Tibial nerve (tissue), 4 donors: ENCODE results near the gene CRYBG1. TPM values are rescaled to one million over a fixed set of nuclear protein-coding genes. Genes with fewer than 3 reads are reported as not detected.

ENCODE experiments used
- DNase-seq, 2 donors: peaks; one replicate each; pipeline ENCODE4 v3.0.0-alpha.2; 2019; ENCODE audit warnings: low spot score in 2 of 2
- H3K27ac ChIP-seq, 4 donors: fragments of 200-600 bp; sonication (generic) in 3 of 4; one replicate each; pipeline ENCODE4 v1.5.1; 2017 to 2019; ENCODE audit warnings: mild to moderate bottlenecking in 1 of 4
- H3K27me3 ChIP-seq, 2 donors: fragments of 200-600 bp; sonication (generic) in 1 of 2; one replicate each; pipeline versions ENCODE4 v1.5.1 to v1.6.0; 2017 to 2019
- H3K36me3 ChIP-seq, 3 donors: fragments of 200-600 bp; sonication (generic); one replicate each; pipeline ENCODE4 v1.5.1; 2018 to 2019
- H3K4me1 ChIP-seq, 4 donors: fragments of 200-600 bp; sonication (generic) in 3 of 4; one replicate each; pipeline ENCODE4 v1.5.1; 2017 to 2019
- H3K4me3 ChIP-seq, 4 donors: fragments of 200-600 bp; sonication (generic) in 3 of 4; one replicate each; pipeline ENCODE4 v1.5.1; 2017 to 2019; ENCODE audit warnings: mild to moderate bottlenecking in 1 of 4, moderate library complexity in 1 of 4
- H3K9me3 ChIP-seq, 4 donors: fragments of 200-600 bp; sonication (generic) in 3 of 4; one replicate each; pipeline ENCODE4 v1.5.1; 2017 to 2019
- CTCF ChIP-seq, 5 experiments: fragments of 200-600 bp in 3 of 5; fragments of 450-650 bp in 2 of 5; sonication (generic) in 3 of 5; IDR thresholded peaks; one replicate each; pipeline ENCODE4 v1.5.1; 2016 to 2019; ENCODE audit warnings: antibody characterized with exemption in 5 of 5, mild to moderate bottlenecking in 3 of 5, moderate library complexity in 2 of 5
- EP300 ChIP-seq, 2 donors: sonication (generic); formaldehyde crosslinking; IDR thresholded peaks; one replicate each; pipeline ENCODE4 v1.6.1; 2017; ENCODE audit warnings: antibody characterized with exemption in 2 of 2, mild to moderate bottlenecking in 1 of 2
- POLR2A ChIP-seq, 2 donors: fragments of 450-650 bp; IDR thresholded peaks; one replicate each; pipeline ENCODE4 v1.6.1; 2017; ENCODE audit warnings: antibody characterized with exemption in 2 of 2, mild to moderate bottlenecking in 2 of 2, moderate library complexity in 2 of 2
- WGBS, 2 donors: methylation state at CpG; one replicate each; pipeline ENCODE4 v1.1.5; 2018; 5-methylcytosine and 5-hydroxymethylcytosine counted together
- total RNA-seq, 4 donors: library from RNA; depleted of rRNA; stranded (reverse); fragments of >200 nt; gene quantifications; one replicate each; pipeline ENCODE4 v1.1.0, GENCODE V29; 2016

CRYBG1 gene
- total RNA-seq: 10 to 100 TPM in 1 of 4 donors, 1 to 10 TPM in 3; 5.9 to 15.3 (median 8.1) TPM

DNA sequence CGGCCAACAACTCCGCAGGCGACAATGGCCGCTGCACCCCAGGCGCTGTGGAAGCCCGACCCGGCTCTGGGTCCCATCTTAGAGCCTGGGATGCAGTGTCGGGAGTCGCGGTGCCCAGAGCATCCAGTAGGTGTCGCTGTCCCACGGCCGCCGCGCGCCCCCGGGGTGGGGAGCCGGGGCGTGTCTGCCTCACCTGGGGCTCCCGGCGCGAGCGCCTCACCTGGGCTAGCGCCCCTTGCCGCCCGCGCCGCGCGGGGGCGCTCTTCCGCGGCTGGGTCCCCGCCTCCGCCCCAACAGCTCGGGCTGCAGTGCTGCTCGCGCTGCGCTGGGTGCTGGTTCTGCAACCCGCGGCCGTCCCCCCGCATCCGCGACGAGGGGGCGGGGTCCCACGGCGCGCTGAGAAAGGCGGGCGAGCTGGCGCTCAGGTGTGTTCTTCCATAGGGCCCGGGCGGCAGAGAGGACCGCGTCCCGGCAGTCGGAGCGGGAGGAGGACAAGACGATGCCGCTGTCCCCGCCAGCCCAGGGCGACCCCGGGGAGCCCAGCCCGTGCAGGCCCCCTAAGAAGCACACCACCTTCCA is at the start of gene CRYBG1:
Gene CRYBG1 (plus strand): TSS at position 308 of the 579 bp plus-strand sequence. CDS start 192 bp downstream, at position 500.
- Histone ChIP-seq H3K4me3 (peak within 1 kb of the TSS; percentile 15 to 52 (median 36)), H3K9me3 (no peaks in the 10 kb centered on the region), H3K36me3 (no peaks in the 10 kb centered on the region), H3K27me3 (peaks cover 0 to 56% of the 10 kb centered on the region in 2 donors), H3K27ac (no peak within 1 kb of the TSS), H3K4me1 (peaks cover 0 to 16% (median 4%) of the 10 kb centered on the region in 4 donors)
- no peak for TF ChIP-seq POLR2A (IDR thresholded peaks at IDR 0.05)
- no peak for TF ChIP-seq EP300 (IDR thresholded peaks at IDR 0.05)
- peak; percentile 58 to 81 (median 76) for TF ChIP-seq CTCF (IDR thresholded peaks at IDR 0.05)
- DNase-seq: peak in 1 of 2 donors; percentile 13
- WGBS, 2 donors: 0 to 3% methylated on average over 8 to 35 of the region's 66 CpGs

GRCh38 chr6:106315765-106316374 is 44.6 kb upstream of the CRYBG1 start:
- no peak overlapping the region for H3K27ac ChIP-seq
- H3K9me3 ChIP-seq: no peaks in the 10 kb centered on the region
- H3K4me3 ChIP-seq: no peak overlapping the region
- TF ChIP-seq POLR2A (IDR thresholded peaks at IDR 0.05) (no peak), EP300 (IDR thresholded peaks at IDR 0.05) (no peak), CTCF (IDR thresholded peaks at IDR 0.05) (no peak)
- H3K36me3 ChIP-seq: peaks cover 0 to 37% (median 5%) of the 10 kb centered on the region in 3 donors
- no peak for DNase-seq
- no peaks in the 10 kb centered on the region for H3K27me3 ChIP-seq
- 63 to 65% methylated on average over 6 of the region's 6 CpGs for WGBS, 2 donors
- H3K4me1 ChIP-seq: peaks cover 0 to 8% (median 0%) of the 10 kb centered on the region in 4 donors

DNA sequence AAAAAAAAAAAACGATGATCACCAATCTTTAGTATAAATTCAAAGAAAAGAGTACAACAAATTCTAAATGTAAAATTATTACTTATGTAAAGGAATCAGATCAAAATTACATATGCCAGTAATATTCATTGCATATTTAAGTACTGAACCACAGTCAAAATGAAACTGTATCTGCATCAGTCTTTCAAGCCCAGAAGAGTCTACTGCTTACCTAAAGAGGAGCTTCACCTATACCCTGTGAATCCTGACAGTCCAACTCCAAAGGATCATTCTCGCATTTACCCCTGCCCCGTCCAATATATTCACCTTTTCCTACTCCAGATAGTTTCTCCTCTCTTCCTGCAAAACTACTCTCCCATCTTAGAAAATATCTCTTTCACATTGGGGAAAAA is 44.1 kb upstream of the CRYBG1 start:
- H3K27me3 ChIP-seq: no peaks in the 10 kb centered on the region
- H3K4me3 ChIP-seq: no peak overlapping the region
- H3K36me3 ChIP-seq: peaks cover 0 to 33% (median 5%) of the 10 kb centered on the region in 3 donors
- TF ChIP-seq POLR2A (IDR thresholded peaks at IDR 0.05) (no peak), CTCF (IDR thresholded peaks at IDR 0.05) (no peak), EP300 (IDR thresholded peaks at IDR 0.05) (no peak)
- WGBS, 2 donors: 89% methylated on average over 3 of the region's 3 CpGs
- H3K4me1 ChIP-seq: peaks cover 0 to 8% (median 0%) of the 10 kb centered on the region in 4 donors
- no peak overlapping the region for H3K27ac ChIP-seq
- no peak for DNase-seq
- no peaks in the 10 kb centered on the region for H3K9me3 ChIP-seq

DNA sequence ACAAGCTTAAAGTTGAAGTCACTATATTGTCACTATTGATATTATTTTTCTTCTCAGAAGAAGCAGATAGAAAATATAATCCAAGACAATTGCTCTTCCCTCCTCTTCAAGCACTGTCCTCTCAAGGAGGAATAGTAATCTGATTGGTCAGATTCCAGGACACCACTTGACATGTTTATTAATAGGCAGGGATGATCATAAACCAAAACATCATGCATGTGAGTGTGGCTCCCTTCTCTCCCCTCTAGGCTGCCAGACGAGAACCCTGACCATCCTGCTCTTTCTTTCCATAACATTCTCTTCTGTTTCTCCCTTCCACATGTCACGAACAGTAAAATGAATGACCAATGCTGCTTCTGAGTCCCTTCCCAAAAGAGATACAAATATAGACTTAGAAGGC is 42.5 kb upstream of the CRYBG1 start:
- DNase-seq: no peak
- peaks cover 0 to 8% (median 0%) of the 10 kb centered on the region in 4 donors for H3K4me1 ChIP-seq
- no peaks in the 10 kb centered on the region for H3K27me3 ChIP-seq
- no peaks in the 10 kb centered on the region for H3K9me3 ChIP-seq
- peaks cover 0 to 20% (median 5%) of the 10 kb centered on the region in 3 donors for H3K36me3 ChIP-seq
- no peak overlapping the region for H3K4me3 ChIP-seq
- no peak for TF ChIP-seq EP300 (IDR thresholded peaks at IDR 0.05)
- TF ChIP-seq CTCF (IDR thresholded peaks at IDR 0.05): no peak
- no peak for TF ChIP-seq POLR2A (IDR thresholded peaks at IDR 0.05)
- H3K27ac ChIP-seq: no peak overlapping the region
- 68 to 70% methylated on average over 2 of the region's 2 CpGs for WGBS, 2 donors

DNA sequence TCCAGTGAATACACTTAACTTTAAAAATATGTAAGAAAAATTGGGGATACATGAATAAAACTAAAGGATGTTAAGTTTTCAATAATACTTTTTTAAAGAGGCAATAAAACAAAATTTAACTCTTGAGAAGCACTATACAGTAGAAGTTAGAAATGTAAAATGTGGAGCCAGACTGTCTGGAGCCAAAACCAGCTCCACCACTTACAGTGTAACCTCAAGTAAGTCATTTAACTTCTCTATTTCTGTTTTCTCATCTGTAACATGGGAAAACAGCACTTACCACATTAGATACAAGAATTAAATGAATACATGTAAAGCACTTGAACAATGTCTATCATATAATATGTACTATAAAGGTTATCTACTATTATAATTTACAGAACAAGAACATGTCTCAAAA is 41.7 kb upstream of the CRYBG1 start:
- no peaks in the 10 kb centered on the region for H3K27me3 ChIP-seq
- no peak for DNase-seq
- H3K9me3 ChIP-seq: no peaks in the 10 kb centered on the region
- no peak overlapping the region for H3K27ac ChIP-seq
- TF ChIP-seq CTCF (IDR thresholded peaks at IDR 0.05) (no peak), POLR2A (IDR thresholded peaks at IDR 0.05) (no peak), EP300 (IDR thresholded peaks at IDR 0.05) (no peak)
- peaks cover 0 to 13% (median 2%) of the 10 kb centered on the region in 4 donors for H3K4me1 ChIP-seq
- no peak overlapping the region for H3K4me3 ChIP-seq
- H3K36me3 ChIP-seq: peaks cover 0 to 14% (median 5%) of the 10 kb centered on the region in 3 donors
